NB4 (cell line): ENCODE data around the gene ITGB4.
"Not testable (repeated sequence)": the region's sequence is repeated elsewhere in the genome, so short reads cannot be mapped to it uniquely, and the experiment has no call there.

Experiments used
- MYC ChIP-seq: IDR thresholded peaks from 2 replicates; pipeline ENCODE4 v1.6.1; 2011; ENCODE audit warnings: low read depth, low read length
- POLR2A ChIP-seq: IDR thresholded peaks from 2 replicates; pipeline ENCODE4 v1.6.1; 2011; ENCODE audit warnings: mild to moderate bottlenecking; ENCODE audit not compliant: insufficient read length; ENCODE audit errors: extremely low read depth
- TF ChIP-seq, protein P1 (sequence below): IDR thresholded peaks from one replicate; pipeline ENCODE4 v1.5.1; 2012; ENCODE audit warnings: low read depth, low read length

DNA sequence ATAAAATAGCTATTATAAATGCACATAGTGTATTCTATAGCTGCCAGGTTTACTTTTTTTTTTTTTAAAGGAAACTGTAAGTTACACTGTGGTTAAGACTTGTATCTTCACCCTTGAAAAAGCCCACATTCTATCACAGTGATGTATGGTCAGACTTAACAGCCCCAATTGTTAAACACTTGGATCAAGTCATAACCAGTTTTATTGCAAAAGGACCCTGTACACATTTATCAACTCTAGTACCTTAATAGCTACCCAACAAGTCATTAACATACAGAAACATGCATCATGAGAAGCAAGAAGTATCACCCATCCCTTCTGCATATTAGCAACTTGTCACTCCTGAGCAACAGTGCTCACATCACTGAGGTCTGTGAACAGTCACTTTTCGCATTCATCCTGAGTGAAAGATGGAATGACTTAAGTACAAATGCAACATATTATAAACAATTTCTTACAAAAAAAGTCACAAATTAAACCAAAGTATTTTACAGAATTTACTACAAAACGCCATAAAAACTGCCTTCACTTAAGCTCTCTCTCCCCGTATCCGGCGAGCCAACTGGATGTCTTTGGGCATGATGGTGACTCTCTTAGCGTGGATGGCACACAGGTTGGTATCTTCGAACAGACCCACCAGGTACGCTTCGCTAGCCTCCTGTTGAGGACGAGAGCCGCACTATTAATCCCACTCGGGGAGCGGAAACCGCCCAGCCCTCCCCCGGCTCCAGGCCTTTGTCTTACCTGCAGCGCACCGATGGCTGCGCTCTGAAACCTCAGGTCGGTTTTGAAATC is 57.0 kb downstream of the ITGB4 start:
- TF ChIP-seq, protein P1, sequence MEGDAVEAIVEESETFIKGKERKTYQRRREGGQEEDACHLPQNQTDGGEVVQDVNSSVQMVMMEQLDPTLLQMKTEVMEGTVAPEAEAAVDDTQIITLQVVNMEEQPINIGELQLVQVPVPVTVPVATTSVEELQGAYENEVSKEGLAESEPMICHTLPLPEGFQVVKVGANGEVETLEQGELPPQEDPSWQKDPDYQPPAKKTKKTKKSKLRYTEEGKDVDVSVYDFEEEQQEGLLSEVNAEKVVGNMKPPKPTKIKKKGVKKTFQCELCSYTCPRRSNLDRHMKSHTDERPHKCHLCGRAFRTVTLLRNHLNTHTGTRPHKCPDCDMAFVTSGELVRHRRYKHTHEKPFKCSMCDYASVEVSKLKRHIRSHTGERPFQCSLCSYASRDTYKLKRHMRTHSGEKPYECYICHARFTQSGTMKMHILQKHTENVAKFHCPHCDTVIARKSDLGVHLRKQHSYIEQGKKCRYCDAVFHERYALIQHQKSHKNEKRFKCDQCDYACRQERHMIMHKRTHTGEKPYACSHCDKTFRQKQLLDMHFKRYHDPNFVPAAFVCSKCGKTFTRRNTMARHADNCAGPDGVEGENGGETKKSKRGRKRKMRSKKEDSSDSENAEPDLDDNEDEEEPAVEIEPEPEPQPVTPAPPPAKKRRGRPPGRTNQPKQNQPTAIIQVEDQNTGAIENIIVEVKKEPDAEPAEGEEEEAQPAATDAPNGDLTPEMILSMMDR: not testable (repeated sequence)
- TF ChIP-seq MYC, POLR2A: not testable (repeated sequence)
